HL-60 (cell line): ENCODE results near the gene MROH2A.

Source experiments
- GABPA ChIP-seq: IDR thresholded peaks from 2 replicates; pipeline ENCODE4 v1.6.1; 2012; ENCODE audit warnings: low read depth
- POLR2AphosphoS5 ChIP-seq: IDR thresholded peaks from 2 replicates; pipeline ENCODE4 v1.6.1; 2012; ENCODE audit warnings: low read depth
- SPI1 ChIP-seq: IDR thresholded peaks from 2 replicates; pipeline ENCODE4 v1.6.1; 2012; ENCODE audit warnings: low read depth, mild to moderate bottlenecking, borderline replicate concordance
- TF ChIP-seq, protein P1 (sequence below): IDR thresholded peaks from one replicate; pipeline ENCODE4 v1.5.1; 2011; ENCODE audit warnings: low read length, control low read depth, inconsistent platforms; ENCODE audit not compliant: insufficient read depth
- TF ChIP-seq, protein P2 (sequence below): IDR thresholded peaks from 2 replicates; pipeline ENCODE4 v1.6.1; 2012; ENCODE audit warnings: low read depth; ENCODE audit not compliant: insufficient replicate concordance

DNA sequence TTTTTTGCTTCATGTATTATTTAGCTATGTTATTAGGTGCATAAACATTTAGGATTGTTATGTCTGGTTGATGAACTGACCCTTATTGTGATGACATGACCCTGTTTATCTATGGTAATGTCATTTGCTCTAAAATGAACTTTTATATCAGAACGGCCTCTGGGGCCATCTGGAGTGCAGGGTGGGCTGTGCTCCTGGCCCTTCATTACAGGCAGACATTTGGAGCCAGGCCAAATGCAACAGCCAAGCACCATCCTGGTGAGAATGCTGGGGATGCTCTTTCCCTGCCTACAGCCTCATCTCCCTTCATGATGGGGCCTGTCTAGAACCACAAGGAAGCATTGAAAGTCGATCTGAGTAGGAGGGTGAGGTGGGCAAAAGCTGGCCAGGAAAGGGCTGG lies 38.2 kb downstream of the MROH2A start:
- TF ChIP-seq, protein P1, sequence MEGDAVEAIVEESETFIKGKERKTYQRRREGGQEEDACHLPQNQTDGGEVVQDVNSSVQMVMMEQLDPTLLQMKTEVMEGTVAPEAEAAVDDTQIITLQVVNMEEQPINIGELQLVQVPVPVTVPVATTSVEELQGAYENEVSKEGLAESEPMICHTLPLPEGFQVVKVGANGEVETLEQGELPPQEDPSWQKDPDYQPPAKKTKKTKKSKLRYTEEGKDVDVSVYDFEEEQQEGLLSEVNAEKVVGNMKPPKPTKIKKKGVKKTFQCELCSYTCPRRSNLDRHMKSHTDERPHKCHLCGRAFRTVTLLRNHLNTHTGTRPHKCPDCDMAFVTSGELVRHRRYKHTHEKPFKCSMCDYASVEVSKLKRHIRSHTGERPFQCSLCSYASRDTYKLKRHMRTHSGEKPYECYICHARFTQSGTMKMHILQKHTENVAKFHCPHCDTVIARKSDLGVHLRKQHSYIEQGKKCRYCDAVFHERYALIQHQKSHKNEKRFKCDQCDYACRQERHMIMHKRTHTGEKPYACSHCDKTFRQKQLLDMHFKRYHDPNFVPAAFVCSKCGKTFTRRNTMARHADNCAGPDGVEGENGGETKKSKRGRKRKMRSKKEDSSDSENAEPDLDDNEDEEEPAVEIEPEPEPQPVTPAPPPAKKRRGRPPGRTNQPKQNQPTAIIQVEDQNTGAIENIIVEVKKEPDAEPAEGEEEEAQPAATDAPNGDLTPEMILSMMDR, result no peak
- TF ChIP-seq SPI1, result no peak
- TF ChIP-seq, protein P2, sequence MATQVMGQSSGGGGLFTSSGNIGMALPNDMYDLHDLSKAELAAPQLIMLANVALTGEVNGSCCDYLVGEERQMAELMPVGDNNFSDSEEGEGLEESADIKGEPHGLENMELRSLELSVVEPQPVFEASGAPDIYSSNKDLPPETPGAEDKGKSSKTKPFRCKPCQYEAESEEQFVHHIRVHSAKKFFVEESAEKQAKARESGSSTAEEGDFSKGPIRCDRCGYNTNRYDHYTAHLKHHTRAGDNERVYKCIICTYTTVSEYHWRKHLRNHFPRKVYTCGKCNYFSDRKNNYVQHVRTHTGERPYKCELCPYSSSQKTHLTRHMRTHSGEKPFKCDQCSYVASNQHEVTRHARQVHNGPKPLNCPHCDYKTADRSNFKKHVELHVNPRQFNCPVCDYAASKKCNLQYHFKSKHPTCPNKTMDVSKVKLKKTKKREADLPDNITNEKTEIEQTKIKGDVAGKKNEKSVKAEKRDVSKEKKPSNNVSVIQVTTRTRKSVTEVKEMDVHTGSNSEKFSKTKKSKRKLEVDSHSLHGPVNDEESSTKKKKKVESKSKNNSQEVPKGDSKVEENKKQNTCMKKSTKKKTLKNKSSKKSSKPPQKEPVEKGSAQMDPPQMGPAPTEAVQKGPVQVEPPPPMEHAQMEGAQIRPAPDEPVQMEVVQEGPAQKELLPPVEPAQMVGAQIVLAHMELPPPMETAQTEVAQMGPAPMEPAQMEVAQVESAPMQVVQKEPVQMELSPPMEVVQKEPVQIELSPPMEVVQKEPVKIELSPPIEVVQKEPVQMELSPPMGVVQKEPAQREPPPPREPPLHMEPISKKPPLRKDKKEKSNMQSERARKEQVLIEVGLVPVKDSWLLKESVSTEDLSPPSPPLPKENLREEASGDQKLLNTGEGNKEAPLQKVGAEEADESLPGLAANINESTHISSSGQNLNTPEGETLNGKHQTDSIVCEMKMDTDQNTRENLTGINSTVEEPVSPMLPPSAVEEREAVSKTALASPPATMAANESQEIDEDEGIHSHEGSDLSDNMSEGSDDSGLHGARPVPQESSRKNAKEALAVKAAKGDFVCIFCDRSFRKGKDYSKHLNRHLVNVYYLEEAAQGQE, result no peak
- no peak for TF ChIP-seq POLR2AphosphoS5
- TF ChIP-seq GABPA, result no peak
